Lower lobe of right lung (tissue), 2 donors: ENCODE measurements around the gene CELSR2. TPM values are rescaled to one million over a fixed set of nuclear protein-coding genes. Genes with fewer than 3 reads are reported as not detected.
A peak's percentile ranks its signal among the peaks of the same experiment; 100 is the strongest.
"Not testable (repeated sequence)": the region's sequence is repeated elsewhere in the genome, so short reads cannot be mapped to it uniquely, and the experiment has no call there.

Experiments used
- ATAC-seq, 2 donors: fragments of 200-7000 bp; cut with Tn5 transposase; one replicate each; pipeline ENCODE4 v1.9.1; 2020 to 2022; ENCODE audit warnings: mild to moderate bottlenecking in 2 of 2, moderate library complexity in 2 of 2
- DNase-seq: peaks from one replicate; pipeline ENCODE4 v3.0.0-alpha.2; 2020
- H3K27ac ChIP-seq: fragments of 200-600 bp; one replicate; pipeline ENCODE4 v1.8.0; 2022
- H3K27me3 ChIP-seq: fragments of 200-600 bp; one replicate; pipeline ENCODE4 v1.8.0; 2022; ENCODE audit warnings: low read depth
- H3K36me3 ChIP-seq: fragments of 200-600 bp; one replicate; pipeline ENCODE4 v1.8.0; 2022; ENCODE audit warnings: mild to moderate bottlenecking
- H3K4me1 ChIP-seq: fragments of 200-600 bp; one replicate; pipeline ENCODE4 v1.8.0; 2022
- H3K4me3 ChIP-seq: fragments of 200-600 bp; one replicate; pipeline ENCODE4 v1.8.0; 2022; ENCODE audit warnings: mild to moderate bottlenecking
- H3K9me3 ChIP-seq: fragments of 200-600 bp; one replicate; pipeline ENCODE4 v1.8.0; 2022
- CTCF ChIP-seq: fragments of 200-600 bp; IDR thresholded peaks from one replicate; pipeline ENCODE4 v1.8.0; 2022; ENCODE audit warnings: antibody characterized with exemption, mild to moderate bottlenecking
- intact Hi-C: fragments of 100-400 bp; cut with DNase I; formaldehyde crosslinking; loops from one replicate; pipeline ENCODE4 v1.11.0; 2022
- total RNA-seq: library from RNA; stranded (reverse); fragmentation: NEBNext Ultra II Directional; extraction: Animal tissue kit (Norgen Biotek cat#: 25700); gene quantifications from one replicate; pipeline ENCODE4 v1.2.1, GENCODE V29; 2021
- donor health status: DM: no; HTN: yes; CAD: no; lungs with severe emphysema.

The CELSR2 gene
- total RNA-seq, 1 donor from 2014 or later = 7.2 TPM

GRCh38 chr1:109213345-109213823 lies 36.0 kb upstream of the CELSR2 start:
- no peak for DNase-seq
- H3K36me3 ChIP-seq = peaks cover 17% of the 10 kb centered on the region
- peaks cover 33% of the 10 kb centered on the region for H3K4me1 ChIP-seq
- no peaks in the 10 kb centered on the region for H3K9me3 ChIP-seq
- intact Hi-C loops = no loop called here
- peak overlapping the region; percentile 100 for H3K4me3 ChIP-seq
- no peak for TF ChIP-seq CTCF
- ATAC-seq = no peak
- H3K27ac ChIP-seq = peak overlapping the region; percentile 91
- H3K27me3 ChIP-seq = no peaks in the 10 kb centered on the region

GRCh38 chr1:109213824-109214693 lies 35.3 kb upstream of the CELSR2 start, which contains the start of gene SARS1:
SARS1 (plus strand) TSS chr1:109213918; CDS start chr1:109213993, 75 bp downstream.
- peak within 1 kb of the TSS; percentile 100 for H3K4me3 ChIP-seq
- TF ChIP-seq CTCF = no peak
- DNase-seq (peak; percentile 89), ATAC-seq (peak; percentile 96 to 97)
- no peaks in the 10 kb centered on the region for H3K9me3 ChIP-seq
- H3K4me1 ChIP-seq = peaks cover 38% of the 10 kb centered on the region
- intact Hi-C loops = no loop called here
- H3K27me3 ChIP-seq = no peaks in the 10 kb centered on the region
- peaks cover 17% of the 10 kb centered on the region for H3K36me3 ChIP-seq
- peak within 1 kb of the TSS; percentile 91 for H3K27ac ChIP-seq

GRCh38 chr1:109214695-109215623 lies 34.4 kb upstream of the CELSR2 start:
- DNase-seq = no peak
- no peaks in the 10 kb centered on the region for H3K9me3 ChIP-seq
- intact Hi-C loops = no loop called here
- H3K36me3 ChIP-seq = peaks cover 17% of the 10 kb centered on the region
- peak; percentile 61 to 63 for ATAC-seq
- peaks cover 38% of the 10 kb centered on the region for H3K4me1 ChIP-seq
- H3K27me3 ChIP-seq = no peaks in the 10 kb centered on the region
- TF ChIP-seq CTCF = no peak
- H3K27ac ChIP-seq = peak overlapping the region; percentile 91
- peak overlapping the region; percentile 100 for H3K4me3 ChIP-seq

- intact Hi-C loops = no loop called here
- DNase-seq (no peak), ATAC-seq (no peak)
- TF ChIP-seq CTCF = no peak
- Histone ChIP-seq H3K27me3 (no peaks in the 10 kb centered on the region), H3K9me3 (no peaks in the 10 kb centered on the region), H3K36me3 (peaks cover 23% of the 10 kb centered on the region), H3K4me1 (peaks cover 38% of the 10 kb centered on the region), H3K4me3 (no peak overlapping the region), H3K27ac (no peak overlapping the region)
These were observed 32.7 kb upstream of the CELSR2 start for GRCh38 chr1:109216662-109217061.

GRCh38 chr1:109218516-109218915 lies 30.8 kb upstream of the CELSR2 start:
- peaks cover 38% of the 10 kb centered on the region for H3K4me1 ChIP-seq
- TF ChIP-seq CTCF = no peak
- no peak overlapping the region for H3K4me3 ChIP-seq
- DNase-seq (peak; percentile 70), ATAC-seq (peak; percentile 68 to 74)
- intact Hi-C loops = no loop called here
- no peaks in the 10 kb centered on the region for H3K9me3 ChIP-seq
- peaks cover 29% of the 10 kb centered on the region for H3K36me3 ChIP-seq
- H3K27ac ChIP-seq = no peak overlapping the region
- no peaks in the 10 kb centered on the region for H3K27me3 ChIP-seq

- H3K36me3 ChIP-seq = peaks cover 44% of the 10 kb centered on the region
- DNase-seq, H3K4me3 ChIP-seq, ATAC-seq, H3K27ac ChIP-seq, H3K9me3 ChIP-seq, intact Hi-C loops, H3K27me3 ChIP-seq: not testable (repeated sequence)
- H3K4me1 ChIP-seq = peaks cover 24% of the 10 kb centered on the region
These were observed 28.1 kb upstream of the CELSR2 start for GRCh38 chr1:109221201-109221600.
